Activated CD4-positive, alpha-beta T cell treated with anti-CD3 and anti-CD28 coated beads, Interleukin-2, amount 50 U/mL, for 1 hour (primary cell): ENCODE data around the gene TOMM40.
"Not testable (repeated sequence)": the region's sequence is repeated elsewhere in the genome, so short reads cannot be mapped to it uniquely, and the experiment has no call there.

Experiments used
- DNase-seq: peaks from one replicate; pipeline ENCODE4 v3.0.0-alpha.2; 2020

TOMM40 gene

DNA sequence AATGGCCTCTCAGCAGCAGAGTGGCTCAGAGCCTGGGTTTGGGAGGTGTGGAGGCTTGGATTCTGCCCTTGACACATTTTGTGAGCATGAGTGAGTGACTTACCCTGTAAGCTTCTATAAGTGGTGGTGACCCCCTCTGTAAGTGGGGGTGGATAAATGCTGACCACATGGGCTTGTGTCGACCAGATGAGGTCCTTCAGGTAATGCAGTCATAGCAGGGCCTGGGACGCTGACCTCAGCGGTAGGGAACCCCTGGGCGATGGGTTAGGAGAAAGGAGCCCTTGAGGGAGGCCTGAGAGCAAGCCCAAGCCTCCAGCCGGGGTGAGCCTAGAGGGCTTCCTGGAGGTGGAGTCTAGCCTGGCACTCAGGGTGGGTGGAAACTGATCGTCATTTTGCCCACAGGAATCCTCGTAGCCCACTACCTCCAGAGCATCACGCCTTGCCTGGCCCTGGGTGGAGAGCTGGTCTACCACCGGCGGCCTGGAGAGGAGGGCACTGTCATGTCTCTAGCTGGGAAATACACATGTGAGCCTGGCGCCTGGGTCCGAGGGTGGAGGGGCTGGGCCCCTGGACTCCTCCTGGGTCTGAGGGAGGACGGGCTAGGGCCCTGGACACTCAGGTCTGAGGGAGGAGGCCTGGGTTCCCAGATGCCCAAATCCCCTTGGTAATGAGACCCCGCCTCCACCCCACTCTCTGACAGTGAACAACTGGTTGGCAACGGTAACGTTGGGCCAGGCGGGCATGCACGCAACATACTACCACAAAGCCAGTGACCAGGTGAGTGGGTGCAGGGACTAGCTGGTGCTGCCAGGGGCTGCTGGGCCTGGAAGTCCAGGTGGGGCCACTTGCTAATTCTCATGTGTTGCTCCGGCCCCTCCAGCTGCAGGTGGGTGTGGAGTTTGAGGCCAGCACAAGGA is 9.5 kb downstream of the TOMM40 start:
- no peak for DNase-seq

DNA sequence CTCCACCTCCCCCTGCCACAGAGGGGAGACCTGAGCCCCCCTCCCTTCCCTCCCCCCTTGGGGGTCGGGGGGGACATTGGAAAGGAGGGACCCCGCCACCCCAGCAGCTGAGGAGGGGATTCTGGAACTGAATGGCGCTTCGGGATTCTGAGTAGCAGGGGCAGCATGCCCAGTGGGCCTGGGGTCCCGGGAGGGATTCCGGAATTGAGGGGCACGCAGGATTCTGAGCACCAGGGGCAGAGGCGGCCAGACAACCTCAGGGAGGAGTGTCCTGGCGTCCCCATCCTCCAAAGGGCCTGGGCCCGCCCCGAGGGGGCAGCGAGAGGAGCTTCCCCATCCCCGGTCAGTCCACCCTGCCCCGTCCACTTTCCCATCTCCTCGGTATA is 12.2 kb downstream of the TOMM40 start:
- DNase-seq = no peak

DNA sequence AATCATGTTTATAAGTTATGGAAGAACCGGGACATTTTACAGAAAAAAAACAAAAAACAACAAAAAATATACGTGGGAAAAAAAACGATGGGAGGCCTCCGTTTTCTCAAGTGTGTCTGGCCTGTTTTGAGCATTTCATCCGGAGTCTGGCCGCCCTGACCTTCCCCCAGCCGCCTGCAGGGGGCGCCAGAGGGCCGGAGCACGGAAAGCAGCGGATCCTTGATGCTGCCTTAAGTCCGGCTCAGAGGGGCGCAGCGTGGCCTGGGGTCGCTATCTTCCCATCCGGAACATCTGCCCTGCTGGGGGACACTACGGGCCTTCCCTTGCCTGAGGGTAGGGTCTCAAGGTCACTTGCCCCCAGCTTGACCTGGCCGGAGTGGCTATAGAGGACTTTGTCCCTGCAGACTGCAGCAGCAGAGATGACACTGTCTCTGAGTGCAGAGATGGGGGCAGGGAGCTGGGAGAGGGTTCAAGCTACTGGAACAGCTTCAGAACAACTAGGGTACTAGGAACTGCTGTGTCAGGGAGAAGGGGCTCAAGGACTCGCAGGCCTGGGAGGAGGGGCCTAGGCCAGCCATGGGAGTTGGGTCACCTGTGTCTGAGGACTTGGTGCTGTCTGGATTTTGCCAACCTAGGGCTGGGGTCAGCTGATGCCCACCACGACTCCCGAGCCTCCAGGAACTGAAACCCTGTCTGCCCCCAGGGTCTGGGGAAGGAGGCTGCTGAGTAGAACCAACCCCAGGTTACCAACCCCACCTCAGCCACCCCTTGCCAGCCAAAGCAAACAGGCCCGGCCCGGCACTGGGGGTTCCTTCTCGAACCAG is 12.8 kb downstream of the TOMM40 start:
- DNase-seq = peak; percentile 75

- no peak for DNase-seq
Measured at GRCh38 chr19:44904426-44904994, 13.5 kb downstream of the TOMM40 start.

DNA sequence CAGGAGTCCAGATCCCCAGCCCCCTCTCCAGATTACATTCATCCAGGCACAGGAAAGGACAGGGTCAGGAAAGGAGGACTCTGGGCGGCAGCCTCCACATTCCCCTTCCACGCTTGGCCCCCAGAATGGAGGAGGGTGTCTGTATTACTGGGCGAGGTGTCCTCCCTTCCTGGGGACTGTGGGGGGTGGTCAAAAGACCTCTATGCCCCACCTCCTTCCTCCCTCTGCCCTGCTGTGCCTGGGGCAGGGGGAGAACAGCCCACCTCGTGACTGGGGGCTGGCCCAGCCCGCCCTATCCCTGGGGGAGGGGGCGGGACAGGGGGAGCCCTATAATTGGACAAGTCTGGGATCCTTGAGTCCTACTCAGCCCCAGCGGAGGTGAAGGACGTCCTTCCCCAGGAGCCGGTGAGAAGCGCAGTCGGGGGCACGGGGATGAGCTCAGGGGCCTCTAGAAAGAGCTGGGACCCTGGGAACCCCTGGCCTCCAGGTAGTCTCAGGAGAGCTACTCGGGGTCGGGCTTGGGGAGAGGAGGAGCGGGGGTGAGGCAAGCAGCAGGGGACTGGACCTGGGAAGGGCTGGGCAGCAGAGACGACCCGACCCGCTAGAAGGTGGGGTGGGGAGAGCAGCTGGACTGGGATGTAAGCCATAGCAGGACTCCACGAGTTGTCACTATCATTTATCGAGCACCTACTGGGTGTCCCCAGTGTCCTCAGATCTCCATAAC is 14.5 kb downstream of the TOMM40 start, which contains the start of gene APOE:
APOE (plus strand) TSS at position 360 of the 724 bp plus-strand sequence. CDS start 829 bp downstream, outside the sequence.
- DNase-seq = no peak

DNA sequence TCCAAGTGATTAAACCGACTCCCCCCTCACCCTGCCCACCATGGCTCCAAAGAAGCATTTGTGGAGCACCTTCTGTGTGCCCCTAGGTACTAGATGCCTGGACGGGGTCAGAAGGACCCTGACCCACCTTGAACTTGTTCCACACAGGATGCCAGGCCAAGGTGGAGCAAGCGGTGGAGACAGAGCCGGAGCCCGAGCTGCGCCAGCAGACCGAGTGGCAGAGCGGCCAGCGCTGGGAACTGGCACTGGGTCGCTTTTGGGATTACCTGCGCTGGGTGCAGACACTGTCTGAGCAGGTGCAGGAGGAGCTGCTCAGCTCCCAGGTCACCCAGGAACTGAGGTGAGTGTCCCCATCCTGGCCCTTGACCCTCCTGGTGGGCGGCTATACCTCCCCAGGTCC is 16.6 kb downstream of the TOMM40 start:
- no peak for DNase-seq

DNA sequence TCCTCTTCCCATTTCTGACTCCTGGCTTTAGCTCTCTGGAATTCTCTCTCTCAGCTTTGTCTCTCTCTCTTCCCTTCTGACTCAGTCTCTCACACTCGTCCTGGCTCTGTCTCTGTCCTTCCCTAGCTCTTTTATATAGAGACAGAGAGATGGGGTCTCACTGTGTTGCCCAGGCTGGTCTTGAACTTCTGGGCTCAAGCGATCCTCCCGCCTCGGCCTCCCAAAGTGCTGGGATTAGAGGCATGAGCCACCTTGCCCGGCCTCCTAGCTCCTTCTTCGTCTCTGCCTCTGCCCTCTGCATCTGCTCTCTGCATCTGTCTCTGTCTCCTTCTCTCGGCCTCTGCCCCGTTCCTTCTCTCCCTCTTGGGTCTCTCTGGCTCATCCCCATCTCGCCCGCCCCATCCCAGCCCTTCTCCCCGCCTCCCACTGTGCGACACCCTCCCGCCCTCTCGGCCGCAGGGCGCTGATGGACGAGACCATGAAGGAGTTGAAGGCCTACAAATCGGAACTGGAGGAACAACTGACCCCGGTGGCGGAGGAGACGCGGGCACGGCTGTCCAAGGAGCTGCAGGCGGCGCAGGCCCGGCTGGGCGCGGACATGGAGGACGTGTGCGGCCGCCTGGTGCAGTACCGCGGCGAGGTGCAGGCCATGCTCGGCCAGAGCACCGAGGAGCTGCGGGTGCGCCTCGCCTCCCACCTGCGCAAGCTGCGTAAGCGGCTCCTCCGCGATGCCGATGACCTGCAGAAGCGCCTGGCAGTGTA is 17.2 kb downstream of the TOMM40 start:
- no peak for DNase-seq

GRCh38 chr19:44908836-44909261 is 17.8 kb downstream of the TOMM40 start:
- no peak for DNase-seq

- DNase-seq = no peak
Measured at GRCh38 chr19:44909775-44910174, 18.7 kb downstream of the TOMM40 start.

DNA sequence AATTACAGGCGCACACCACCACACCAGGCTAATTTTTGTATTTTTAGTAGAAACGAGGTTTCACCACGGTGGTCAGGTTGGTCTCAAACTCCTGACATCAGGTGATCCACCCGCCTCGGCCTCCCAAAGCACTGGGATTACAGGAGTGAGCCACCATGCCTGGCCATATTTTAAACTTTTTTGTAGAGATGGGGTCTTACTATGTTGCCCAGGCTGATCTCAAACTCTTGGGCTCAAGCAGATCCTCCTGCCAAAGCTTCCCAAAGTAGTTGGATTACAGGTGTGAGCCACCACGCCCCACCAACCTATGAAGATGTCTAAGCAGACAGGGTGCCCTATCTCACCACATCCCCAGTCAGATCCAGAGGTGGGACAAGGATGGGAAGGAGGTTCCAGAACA is 20.8 kb downstream of the TOMM40 start:
- DNase-seq = not testable (repeated sequence)

- no peak for DNase-seq
Measured at GRCh38 chr19:44912854-44913253, 21.8 kb downstream of the TOMM40 start.

GRCh38 chr19:44913512-44914432 is 22.7 kb downstream of the TOMM40 start:
- DNase-seq = not testable (repeated sequence)

DNA sequence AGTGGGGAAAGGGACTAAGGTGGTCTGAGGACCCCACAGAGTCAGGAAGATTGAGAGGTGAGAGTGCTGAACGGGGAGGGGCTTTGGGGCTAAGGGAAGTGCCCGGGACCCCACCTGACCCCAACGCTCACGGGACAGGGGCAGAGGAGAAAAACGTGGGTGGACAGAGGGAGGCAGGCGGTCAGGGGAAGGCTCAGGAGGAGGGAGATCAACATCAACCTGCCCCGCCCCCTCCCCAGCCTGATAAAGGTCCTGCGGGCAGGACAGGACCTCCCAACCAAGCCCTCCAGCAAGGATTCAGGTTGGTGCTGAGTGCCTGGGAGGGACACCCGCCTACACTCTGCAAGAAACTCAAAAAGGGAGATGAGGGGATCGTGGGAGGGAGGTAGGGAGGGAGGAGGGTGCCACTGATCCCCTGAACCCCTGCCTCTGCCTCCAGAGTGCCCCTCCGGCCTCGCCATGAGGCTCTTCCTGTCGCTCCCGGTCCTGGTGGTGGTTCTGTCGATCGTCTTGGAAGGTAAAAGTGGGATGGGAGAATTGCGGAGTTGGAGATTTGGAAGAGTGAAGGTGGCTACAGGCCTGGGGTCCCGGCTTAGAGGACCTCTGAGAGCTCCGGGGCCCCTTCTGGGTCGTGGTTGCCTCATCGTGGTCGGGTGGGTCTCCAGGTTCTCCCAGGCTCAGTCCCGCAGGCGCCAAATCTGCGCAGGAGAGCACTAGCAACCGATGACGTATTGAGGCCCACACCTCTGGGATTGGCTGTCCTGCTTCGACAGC is 23.6 kb downstream of the TOMM40 start, which contains the start of gene APOC1:
APOC1 (plus strand) TSS at position 176 of the 774 bp plus-strand sequence; CDS start at position 460, 284 bp downstream.
- peak; percentile 70 for DNase-seq

- no peak for DNase-seq
Measured at GRCh38 chr19:44924243-44924725, 33.2 kb downstream of the TOMM40 start.

DNA sequence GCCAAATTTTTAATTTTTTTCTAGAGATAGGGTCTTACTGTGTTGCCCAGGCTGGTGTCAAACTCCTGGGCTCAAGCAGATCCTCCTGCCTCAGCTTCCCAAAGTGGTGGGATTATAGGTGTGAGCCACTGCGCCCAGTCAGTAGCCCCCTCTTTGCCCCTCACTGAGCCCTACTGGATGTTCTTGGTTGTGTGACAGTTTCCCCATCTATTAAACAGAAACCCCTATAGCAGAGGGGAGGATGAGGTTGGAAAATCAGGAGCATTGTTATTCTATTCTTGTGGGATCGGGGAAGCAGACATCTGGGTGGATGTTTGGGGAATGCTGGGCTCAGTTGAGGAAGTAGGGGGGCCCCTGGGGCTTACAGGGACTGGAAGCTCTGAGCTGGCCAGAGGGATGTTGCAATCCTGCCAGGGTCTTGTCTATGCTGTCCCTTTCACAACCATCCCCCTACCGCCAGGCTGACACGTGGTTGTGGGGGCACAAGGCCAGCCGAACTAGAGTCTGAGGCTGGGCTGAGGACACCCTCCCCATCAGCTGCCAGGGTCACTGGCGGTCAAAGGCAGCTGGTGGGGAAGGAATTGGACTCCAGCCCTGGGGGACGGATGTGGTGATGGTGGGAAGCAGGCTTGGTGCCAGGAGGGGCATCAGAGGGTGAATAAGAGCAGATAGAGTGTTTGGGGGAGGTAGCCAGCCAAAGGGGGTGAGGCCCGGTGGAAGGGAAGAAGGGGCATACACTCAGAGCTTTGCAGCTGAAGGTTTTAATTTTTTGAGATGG is 34.2 kb downstream of the TOMM40 start:
- DNase-seq = no peak

DNA sequence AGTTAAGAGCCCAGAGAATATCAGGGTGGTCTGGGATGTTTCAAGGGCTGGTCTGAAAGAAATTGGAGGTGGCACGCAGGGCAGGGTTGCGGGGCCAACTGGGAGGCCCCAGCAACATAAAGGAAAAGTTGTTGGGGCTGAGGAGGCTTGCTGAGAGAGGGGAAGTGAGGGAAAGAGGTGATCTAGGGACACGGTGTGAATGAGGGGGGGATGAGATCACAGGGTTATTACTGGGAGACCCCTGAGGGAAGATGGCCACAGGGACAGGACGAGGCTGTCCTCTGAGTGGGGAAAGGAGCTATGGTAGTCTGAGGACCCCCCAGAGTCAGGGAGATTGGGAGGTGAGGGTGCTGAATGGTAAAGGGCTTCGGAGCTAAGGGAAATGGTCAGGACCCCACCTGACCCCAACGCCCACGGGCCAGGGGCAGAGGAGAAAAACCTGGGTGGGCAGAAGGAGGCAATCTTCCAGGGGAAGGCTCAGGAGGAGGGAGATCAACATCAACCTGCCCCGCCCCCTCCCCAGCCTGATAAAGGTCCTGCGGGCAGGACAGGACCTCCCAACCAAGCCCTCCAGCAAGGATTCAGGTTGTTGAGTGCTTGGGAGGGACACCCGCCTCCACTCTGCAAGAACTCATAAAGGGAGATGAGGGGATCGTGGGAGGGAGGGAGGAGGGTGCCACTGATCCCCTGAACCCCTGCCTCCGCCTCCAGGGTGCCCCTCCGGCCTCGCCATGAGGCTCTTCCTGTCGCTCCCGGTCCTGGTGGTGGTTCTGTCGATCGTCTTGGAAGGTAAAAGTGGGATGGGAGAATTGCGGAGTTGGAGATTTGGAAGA is 35.4 kb downstream of the TOMM40 start:
- not testable (repeated sequence) for DNase-seq

DNA sequence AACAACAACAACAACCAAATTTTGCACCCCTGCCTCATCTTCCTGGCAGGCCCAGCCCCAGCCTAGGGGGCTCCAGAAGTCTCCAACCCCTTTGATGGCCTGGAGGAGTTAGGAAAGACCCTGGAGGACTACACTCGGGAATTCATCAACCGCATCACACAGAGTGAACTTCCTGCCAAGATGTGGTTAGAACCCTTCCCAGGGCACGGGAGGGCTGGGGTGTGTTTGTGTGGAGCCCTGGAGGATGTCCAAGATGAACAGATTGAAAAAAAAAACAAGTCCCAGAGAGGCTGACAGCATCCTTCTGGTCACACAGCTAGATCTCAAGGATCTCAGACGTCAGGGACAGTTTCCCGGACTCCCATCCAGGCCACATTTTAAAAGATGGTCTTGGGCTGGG is 36.7 kb downstream of the TOMM40 start:
- no peak for DNase-seq

DNA sequence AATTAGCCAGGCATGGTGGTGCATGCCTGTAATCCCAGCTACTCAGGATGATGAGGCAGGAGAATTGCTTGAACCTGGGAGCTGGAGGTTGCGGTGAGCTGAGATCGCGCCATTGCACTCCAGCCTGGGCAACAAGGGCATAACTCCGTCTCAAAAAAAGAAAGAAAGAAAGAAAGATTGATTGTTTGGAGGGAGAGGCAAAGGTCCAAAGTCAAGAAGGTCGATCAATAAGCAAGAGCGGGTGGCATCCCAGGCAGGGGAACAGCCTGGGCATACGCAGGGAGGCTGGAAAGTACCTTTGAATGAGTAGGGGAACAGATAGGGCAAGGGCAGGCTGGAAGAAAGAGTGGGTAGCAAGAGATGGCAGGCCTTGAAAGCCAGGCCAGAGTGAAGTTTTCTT is 39.0 kb downstream of the TOMM40 start:
- no peak for DNase-seq
